H1 (cell line): ENCODE results near the gene DNAJB5. TPM values are rescaled to one million over a fixed set of nuclear protein-coding genes. Genes with fewer than 3 reads are reported as not detected.

Experiments
- CTCF ChIA-PET: fragments of 300-600 bp; sonication (Branson Sonifier 250); formaldehyde crosslinking; loops from one replicate; lab custom pipeline; 2021; ENCODE audit not compliant: partially characterized antibody; lab: Charles Lee
- POLR2A ChIA-PET: fragments of 300-600 bp; sonication (Branson Sonifier 250); formaldehyde crosslinking; loops from one replicate; lab custom pipeline; 2021; ENCODE audit warnings: inconsistent platforms; ENCODE audit not compliant: partially characterized antibody; lab: Charles Lee
- DNase-seq, 2 experiments: peaks; one replicate each; pipeline versions ENCODE4 v3.0.0 to v3.0.0-alpha.2; 2010 to 2022; ENCODE audit warnings: low spot score in 2 of 2, low read depth in 1 of 2, mixed read lengths in 1 of 2
- FAIRE-seq: peaks from 2 replicates; lab custom pipeline; 2011; peaks lifted over from hg19 to GRCh38; lab: Jason Lieb, UNC
- H2AFZ ChIP-seq: 2 replicates; pipeline ENCODE4 v1.8.1; 2012; ENCODE audit warnings: low read length, inconsistent platforms
- H2AK5ac ChIP-seq: 2 replicates; pipeline ENCODE4 v1.6.1; 2013; ENCODE audit warnings: low read depth, low read length
- H2BK120ac ChIP-seq: replicated peaks from 2 replicates; pipeline ENCODE3; 2013; ENCODE audit warnings: low read depth, low read length, inconsistent platforms
- H2BK12ac ChIP-seq: 2 replicates; pipeline ENCODE4 v1.6.1; 2013; ENCODE audit warnings: low read depth, low read length
- H2BK15ac ChIP-seq: 2 replicates; pipeline ENCODE4 v1.6.1; 2013; ENCODE audit warnings: low read length
- H2BK20ac ChIP-seq: 2 replicates; pipeline ENCODE4 v1.6.1; 2013; ENCODE audit warnings: low read length
- H2BK5ac ChIP-seq: 2 replicates; pipeline ENCODE4 v1.6.1; 2013; ENCODE audit warnings: low read depth, low read length
- H3K14ac ChIP-seq: 2 replicates; pipeline ENCODE4 v1.6.1; 2013; ENCODE audit warnings: inconsistent platforms; ENCODE audit not compliant: insufficient read length
- H3K18ac ChIP-seq: 2 replicates; pipeline ENCODE4 v1.6.1; 2013; ENCODE audit warnings: low read length; ENCODE audit errors: extremely low read depth
- H3K23ac ChIP-seq: 2 replicates; pipeline ENCODE4 v1.6.1; 2013; ENCODE audit warnings: inconsistent platforms; ENCODE audit not compliant: insufficient read length
- H3K23me2 ChIP-seq: 2 replicates; pipeline ENCODE4 v1.6.1; 2013; ENCODE audit warnings: low read depth, low read length
- H3K27ac ChIP-seq: 2 replicates; pipeline ENCODE4 v1.6.1; 2011; ENCODE audit warnings: low read depth, low read length, inconsistent platforms
- H3K27me3 ChIP-seq, 4 experiments: replicated peaks in 1 of 4; 1 replicate in 1 of 4; 2 replicates in 3 of 4; pipeline versions ENCODE4 v1.6.1 to v1.8.1; 2011 to 2013; ENCODE audit warnings: low read length in 3 of 4, mild to moderate bottlenecking in 3 of 4, inconsistent platforms in 2 of 4, mixed read lengths in 2 of 4, moderate library complexity in 1 of 4; ENCODE audit not compliant: control insufficient read depth in 3 of 4, insufficient read depth in 3 of 4; ENCODE audit errors: extremely low read depth in 1 of 4
- H3K36me3 ChIP-seq, 4 experiments: 2 replicates each; pipeline versions ENCODE4 v1.6.1 to v1.8.1; 2011 to 2013; ENCODE audit warnings: mild to moderate bottlenecking in 4 of 4, low read length in 3 of 4, moderate library complexity in 2 of 4, control low read depth in 1 of 4, inconsistent platforms in 1 of 4; ENCODE audit not compliant: insufficient read depth in 4 of 4, control insufficient read depth in 2 of 4
- H3K4ac ChIP-seq: replicated peaks from 2 replicates; pipeline ENCODE3; 2013; ENCODE audit warnings: low read length, low read depth, mixed read lengths, inconsistent platforms; ENCODE audit not compliant: insufficient read length
- H3K4me1 ChIP-seq, 4 experiments: replicated peaks in 1 of 4; 1 replicate in 1 of 4; 2 replicates in 3 of 4; pipeline versions ENCODE4 v1.6.1 to v1.8.1; 2011 to 2013; ENCODE audit warnings: low read length in 3 of 4, inconsistent platforms in 2 of 4, mixed read lengths in 1 of 4; ENCODE audit not compliant: insufficient read depth in 4 of 4, control insufficient read depth in 3 of 4
- H3K4me2 ChIP-seq, 2 experiments: 2 replicates each; pipeline versions ENCODE4 v1.6.1 to v1.8.1; 2011 to 2013; ENCODE audit warnings: low read depth in 2 of 2, low read length in 2 of 2, control low read depth in 1 of 2, inconsistent platforms in 1 of 2, mild to moderate bottlenecking in 1 of 2; ENCODE audit not compliant: insufficient read depth in 1 of 2
- H3K4me3 ChIP-seq, 4 experiments: fragments of 200-600, 300-600 bp in 1 of 4; sonication (generic), shearing (Covaris generic), sonication (Bioruptor Twin) in 1 of 4; 2 replicates each; pipeline versions ENCODE4 v1.5.1 to v1.8.1; 2011 to 2016; ENCODE audit warnings: low read length in 4 of 4, low read depth in 3 of 4, control low read depth in 2 of 4, inconsistent platforms in 2 of 4, mild to moderate bottlenecking in 2 of 4, mixed read lengths in 1 of 4, moderate library complexity in 1 of 4; ENCODE audit not compliant: insufficient read depth in 2 of 4; ENCODE audit errors: extremely low read depth in 1 of 4
- H3K56ac ChIP-seq: replicated peaks from 2 replicates; pipeline ENCODE3; 2013; ENCODE audit warnings: low read depth, mild to moderate bottlenecking, mixed read lengths, low read length, inconsistent platforms; ENCODE audit not compliant: insufficient read length
- H3K79me1 ChIP-seq: 2 replicates; pipeline ENCODE4 v1.6.1; 2013; ENCODE audit warnings: low read depth, low read length, control low read depth
- H3K79me2 ChIP-seq, 2 experiments: 2 replicates each; pipeline versions ENCODE4 v1.6.1 to v1.8.1; 2012 to 2013; ENCODE audit warnings: low read length in 2 of 2, mild to moderate bottlenecking in 2 of 2, inconsistent platforms in 1 of 2; ENCODE audit not compliant: insufficient read depth in 2 of 2, control insufficient read depth in 1 of 2
- H3K9ac ChIP-seq, 4 experiments: replicated peaks in 1 of 4; 1 replicate in 1 of 4; 2 replicates in 3 of 4; pipeline versions ENCODE4 v1.6.1 to v1.8.1; 2011 to 2013; ENCODE audit warnings: low read depth in 3 of 4, low read length in 3 of 4, control low read depth in 2 of 4, mild to moderate bottlenecking in 2 of 4, moderate library complexity in 2 of 4, inconsistent platforms in 1 of 4; ENCODE audit errors: extremely low read depth in 1 of 4
- H3K9me3 ChIP-seq, 2 experiments: 2 replicates each; pipeline versions ENCODE4 v1.6.1 to v1.8.1; 2012 to 2013; ENCODE audit warnings: mild to moderate bottlenecking in 2 of 2, moderate library complexity in 2 of 2, control low read depth in 1 of 2, inconsistent platforms in 1 of 2, low read depth in 1 of 2, low read length in 1 of 2, mixed read lengths in 1 of 2; ENCODE audit not compliant: insufficient read depth in 2 of 2
- H4K20me1 ChIP-seq, 2 experiments: replicated peaks in 1 of 2; 2 replicates each; pipeline versions ENCODE3 to v1.8.1; 2011 to 2013; ENCODE audit warnings: inconsistent platforms in 2 of 2, low read length in 2 of 2, mild to moderate bottlenecking in 1 of 2; ENCODE audit not compliant: insufficient read depth in 2 of 2, control insufficient read depth in 1 of 2
- H4K5ac ChIP-seq: 2 replicates; pipeline ENCODE4 v1.6.1; 2013; ENCODE audit warnings: low read length, low read depth, mixed read lengths, inconsistent platforms; ENCODE audit not compliant: insufficient read length
- H4K8ac ChIP-seq: 2 replicates; pipeline ENCODE4 v1.8.0; 2013; ENCODE audit warnings: mild to moderate bottlenecking, moderate library complexity, low read length, inconsistent platforms; ENCODE audit not compliant: insufficient read depth; ENCODE audit errors: extremely low read depth
- H4K91ac ChIP-seq: replicated peaks from 2 replicates; pipeline ENCODE3; 2013; ENCODE audit warnings: low read length, mixed read lengths, inconsistent platforms; ENCODE audit not compliant: insufficient read length
- CREB1 ChIP-seq: IDR thresholded peaks from 2 replicates; pipeline ENCODE4 v1.6.1; 2012; ENCODE audit warnings: inconsistent platforms
- EP300 ChIP-seq, 2 experiments: IDR thresholded peaks; 1 replicate in 1 of 2; 2 replicates in 1 of 2; pipeline ENCODE4 v1.6.1; 2011 to 2012; ENCODE audit warnings: low read depth in 2 of 2, low read length in 2 of 2, mild to moderate bottlenecking in 2 of 2, borderline replicate concordance in 1 of 2, inconsistent platforms in 1 of 2, moderate library complexity in 1 of 2
- JUND ChIP-seq: IDR thresholded peaks from 2 replicates; pipeline ENCODE4 v1.6.1; 2011; ENCODE audit warnings: mild to moderate bottlenecking, improper control_type of control experiment, low read length
- NRF1 ChIP-seq: IDR thresholded peaks from 2 replicates; pipeline ENCODE4 v1.6.1; 2011; ENCODE audit warnings: mild to moderate bottlenecking, low read depth, low read length, improper control_type of control experiment
- POLR2AphosphoS5 ChIP-seq: IDR thresholded peaks from 2 replicates; pipeline ENCODE4 v1.6.1; 2011; ENCODE audit warnings: low read depth, low read length
- RBBP5 ChIP-seq: IDR thresholded peaks from 2 replicates; pipeline ENCODE4 v1.7.1; 2012; ENCODE audit warnings: low read depth, mild to moderate bottlenecking, inconsistent platforms, low read length, moderate library complexity, borderline replicate concordance
- RFX5 ChIP-seq: IDR thresholded peaks from 2 replicates; pipeline ENCODE4 v1.6.1; 2011; ENCODE audit warnings: low read depth, low read length, improper control_type of control experiment, borderline replicate concordance
- SP2 ChIP-seq: IDR thresholded peaks from 2 replicates; pipeline ENCODE4 v1.6.1; 2012; ENCODE audit warnings: mild to moderate bottlenecking, low read length, inconsistent platforms
- TBP ChIP-seq: IDR thresholded peaks from 2 replicates; pipeline ENCODE4 v1.6.1; 2011; ENCODE audit warnings: low read depth, low read length, improper control_type of control experiment
- ZNF274 ChIP-seq: IDR thresholded peaks from 2 replicates; pipeline ENCODE4 v1.7.0; 2012; ENCODE audit warnings: low read length, borderline replicate concordance; ENCODE audit errors: extremely low read depth
- WGBS, 2 experiments: shearing (Covaris generic) in 1 of 2; methylation state at CpG; one replicate each; pipeline versions ENCODE4 v1.1.6 to v1.1.7; 2013 to 2015; ENCODE audit warnings: low lambda C conversion rate in 2 of 2, mixed read lengths in 2 of 2, inconsistent platforms in 1 of 2, low coverage in 1 of 2, missing lambda C conversion rate in 1 of 2; ENCODE audit not compliant: insufficient replicate concordance in 2 of 2, insufficient coverage in 1 of 2, insufficient read length in 1 of 2; ENCODE audit errors: extremely low coverage in 1 of 2, missing lambda C conversion rate in 1 of 2; 5-methylcytosine and 5-hydroxymethylcytosine counted together
- polyA plus RNA-seq, 7 experiments: library from polyadenylated mRNA; depleted of rRNA in 3 of 7; stranded (reverse) in 5 of 7; unstranded in 2 of 7; fragments of >200 nt in 5 of 7; fragments of 200-250 nt in 2 of 7; gene quantifications; 1 replicate in 5 of 7; 2 replicates in 1 of 7; 4 replicates in 1 of 7; pipeline versions ENCODE4 v1.2.1 to v1.2.3, GENCODE V29; 2011 to 2013; ENCODE audit warnings: missing spikeins in 2 of 7, mixed read lengths in 2 of 7
- total RNA-seq: library from RNA; stranded (reverse); fragmentation: NEBNext Ultra II Directional; extraction: Animal tissue kit (Norgen Biotek cat#: 25700); gene quantifications from 2 replicates; pipeline ENCODE4 v1.2.1, GENCODE V29; 2021

DNAJB5 gene
- total and polyA plus RNA-seq, 2 of the 8 experiments (the other 6 are each of a cell fraction or from before 2014, with no cell fraction given): 25.0 to 34.1 TPM

- Histone ChIP-seq H3K23me2 (no peaks in the 10 kb centered on the region), H2BK20ac (no peak overlapping the region; the same call in 1 of the 2 replicates), H3K4ac (no peak overlapping the region), H3K36me3 (no peaks in the 10 kb centered on the region), H2BK5ac (no peak overlapping the region), H4K5ac (no peak overlapping the region), H3K27me3 (no peaks in the 10 kb centered on the region), H3K14ac (no peak overlapping the region), H4K91ac (no peak overlapping the region), H2AFZ (no peak overlapping the region), H4K20me1 (no peaks in the 10 kb centered on the region), H3K9ac (no peak overlapping the region), H4K8ac (no peak overlapping the region), H3K4me3 (no peak overlapping the region), H2BK120ac (no peak overlapping the region), H3K18ac (no peak overlapping the region), H2BK15ac (no peak overlapping the region; the same call in 1 of the 2 replicates), H3K4me2 (no peak overlapping the region), H3K27ac (no peak overlapping the region), H3K56ac (no peak overlapping the region), H3K23ac (no peak overlapping the region), H3K9me3 (no peaks in the 10 kb centered on the region), H2BK12ac (no peak overlapping the region), H3K4me1 (peaks cover 0 to 5% (median 3%) of the 10 kb centered on the region in 4 experiments; a peak in 5 of 7 replicates), H3K79me1 (no peaks in the 10 kb centered on the region), H3K79me2 (no peaks in the 10 kb centered on the region), H2AK5ac (no peak overlapping the region)
- DNase-seq (no peak), FAIRE-seq (no peak)
- POLR2A ChIA-PET: no interaction called here
- TF ChIP-seq TBP: no peak
- no peak for TF ChIP-seq EP300 (IDR thresholded peaks at IDR 0.05; ENCODE audit: borderline replicate concordance in 1 of 2, low read depth in 2 of 2, low read length in 2 of 2)
- TF ChIP-seq SP2: no peak
- no peak for TF ChIP-seq POLR2AphosphoS5
- no peak for TF ChIP-seq CREB1
- TF ChIP-seq ZNF274: no peak
- TF ChIP-seq RBBP5: no peak
- TF ChIP-seq RFX5: no peak
- TF ChIP-seq NRF1: no peak
- TF ChIP-seq JUND: no peak
- CTCF ChIA-PET: no interaction called here
- 92% methylated on average over 2 of the region's 2 CpGs; no CpG with 5 or more reads in 1 of the 2 experiments for WGBS, 2 experiments
Observed at GRCh38 chr9:34974664-34975063, 14.9 kb upstream of the DNAJB5 start.
